Nephron progenitor cell (in vitro differentiated cells): ENCODE data around the gene CCDC85C.

Source experiments
- DNase-seq: peaks from one replicate; pipeline ENCODE4 v3.0.0; 2021
- H3K27ac Mint-ChIP-seq: 2 replicates; pipeline ENCODE4 v1.8.0; 2021; ENCODE audit warnings: mild to moderate bottlenecking, moderate library complexity, mixed read lengths
- H3K27me3 Mint-ChIP-seq: 2 replicates; pipeline ENCODE4 v1.8.0; 2021; ENCODE audit warnings: mild to moderate bottlenecking, low read depth, mixed read lengths; ENCODE audit not compliant: poor library complexity
- H3K36me3 Mint-ChIP-seq: 2 replicates; pipeline ENCODE4 v1.8.0; 2021; ENCODE audit warnings: low read depth, mixed read lengths
- H3K4me1 Mint-ChIP-seq: 2 replicates; pipeline ENCODE4 v1.8.0; 2021; ENCODE audit warnings: mixed read lengths
- H3K4me3 Mint-ChIP-seq: 2 replicates; pipeline ENCODE4 v1.8.0; 2021; ENCODE audit warnings: mild to moderate bottlenecking, moderate library complexity, mixed read lengths
- H3K9me3 Mint-ChIP-seq: 2 replicates; pipeline ENCODE4 v1.8.0; 2021; ENCODE audit warnings: mild to moderate bottlenecking, moderate library complexity, mixed read lengths
- TF ChIP-seq, protein P1 (sequence below): fragments of 200-600 bp; sonication (generic); IDR thresholded peaks from 2 replicates; pipeline ENCODE4 v1.5.0; 2021; ENCODE audit warnings: antibody characterized with exemption

The CCDC85C gene

DNA sequence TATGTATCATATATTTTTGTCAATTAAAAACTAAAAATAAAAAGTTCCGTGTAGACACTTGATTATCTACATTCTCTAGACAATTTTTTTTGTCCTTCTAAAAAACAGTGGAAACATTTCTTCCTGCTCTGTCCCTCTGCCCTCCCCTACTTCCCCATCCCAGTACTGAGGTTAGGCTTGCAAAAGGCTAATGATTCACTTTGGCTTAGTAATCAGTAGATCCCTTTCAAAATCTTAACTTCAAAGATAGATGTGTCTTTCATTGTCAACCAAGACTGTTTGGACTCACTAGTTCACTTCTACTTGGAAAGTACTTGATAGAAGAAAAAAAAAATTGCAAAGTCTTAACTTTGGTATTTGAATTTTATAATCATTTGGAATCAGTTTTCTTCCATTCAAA lies 127.1 kb downstream of the CCDC85C start:
- Mint-ChIP-seq H3K4me1 (peaks cover 41% of the 10 kb centered on the region), H3K4me3 (no peak overlapping the region), H3K27ac (no peak overlapping the region), H3K36me3 (no peaks in the 10 kb centered on the region), H3K9me3 (no peaks in the 10 kb centered on the region), H3K27me3 (peaks cover 11% of the 10 kb centered on the region)
- no peak for DNase-seq
- TF ChIP-seq, protein P1, sequence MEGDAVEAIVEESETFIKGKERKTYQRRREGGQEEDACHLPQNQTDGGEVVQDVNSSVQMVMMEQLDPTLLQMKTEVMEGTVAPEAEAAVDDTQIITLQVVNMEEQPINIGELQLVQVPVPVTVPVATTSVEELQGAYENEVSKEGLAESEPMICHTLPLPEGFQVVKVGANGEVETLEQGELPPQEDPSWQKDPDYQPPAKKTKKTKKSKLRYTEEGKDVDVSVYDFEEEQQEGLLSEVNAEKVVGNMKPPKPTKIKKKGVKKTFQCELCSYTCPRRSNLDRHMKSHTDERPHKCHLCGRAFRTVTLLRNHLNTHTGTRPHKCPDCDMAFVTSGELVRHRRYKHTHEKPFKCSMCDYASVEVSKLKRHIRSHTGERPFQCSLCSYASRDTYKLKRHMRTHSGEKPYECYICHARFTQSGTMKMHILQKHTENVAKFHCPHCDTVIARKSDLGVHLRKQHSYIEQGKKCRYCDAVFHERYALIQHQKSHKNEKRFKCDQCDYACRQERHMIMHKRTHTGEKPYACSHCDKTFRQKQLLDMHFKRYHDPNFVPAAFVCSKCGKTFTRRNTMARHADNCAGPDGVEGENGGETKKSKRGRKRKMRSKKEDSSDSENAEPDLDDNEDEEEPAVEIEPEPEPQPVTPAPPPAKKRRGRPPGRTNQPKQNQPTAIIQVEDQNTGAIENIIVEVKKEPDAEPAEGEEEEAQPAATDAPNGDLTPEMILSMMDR, result no peak

DNA sequence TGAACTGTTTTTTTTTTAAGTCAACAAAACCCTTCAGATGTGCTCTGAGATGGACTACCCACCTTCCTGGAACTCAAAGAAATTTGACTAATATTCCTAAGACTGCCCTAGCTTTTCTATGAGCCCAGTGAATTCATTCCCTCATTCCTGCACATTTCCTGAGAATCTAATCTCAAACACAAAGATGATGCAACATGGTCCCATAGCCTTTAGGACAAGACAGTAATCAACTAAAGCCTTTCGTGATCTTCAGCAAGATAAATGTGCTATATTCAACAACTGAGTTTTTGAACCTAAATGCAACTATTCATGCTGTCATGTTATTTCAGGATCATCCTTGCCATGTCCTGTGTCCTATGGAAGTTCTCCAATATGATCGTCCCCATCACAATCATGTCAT lies 128.3 kb downstream of the CCDC85C start:
- no peak for DNase-seq
- no peaks in the 10 kb centered on the region for H3K36me3 Mint-ChIP-seq

DNA sequence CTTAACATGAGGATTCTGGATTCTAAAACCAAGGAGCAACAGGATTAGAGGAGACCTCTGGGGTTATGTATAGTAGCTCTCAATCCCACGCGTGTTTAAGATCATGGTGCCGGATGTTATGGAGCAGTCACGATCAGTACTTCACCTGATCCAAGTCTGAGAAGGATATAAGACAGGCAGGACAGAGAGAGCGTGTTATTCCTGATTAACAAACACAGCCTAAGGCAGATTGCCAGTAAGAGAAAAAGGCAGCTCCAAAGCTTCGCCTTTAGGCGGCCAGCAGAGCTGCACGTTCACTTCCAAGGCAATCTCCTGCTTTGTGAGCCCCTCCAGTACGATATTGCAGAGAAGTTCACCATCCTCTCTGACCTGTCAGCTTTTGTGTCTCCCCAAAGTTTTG lies 128.8 kb downstream of the CCDC85C start:
- H3K36me3 Mint-ChIP-seq, result no peaks in the 10 kb centered on the region
- H3K27ac Mint-ChIP-seq, result no peak overlapping the region
- no peaks in the 10 kb centered on the region for H3K9me3 Mint-ChIP-seq
- no peak overlapping the region for H3K4me3 Mint-ChIP-seq
- peaks cover 45% of the 10 kb centered on the region for H3K4me1 Mint-ChIP-seq
- DNase-seq, result no peak
- peaks cover 5% of the 10 kb centered on the region for H3K27me3 Mint-ChIP-seq
- TF ChIP-seq, protein P1, result no peak

More for the DNA sequence above, 128.3 kb downstream of the CCDC85C start:
- no peaks in the 10 kb centered on the region for H3K9me3 Mint-ChIP-seq
- TF ChIP-seq, protein P1, result no peak
- peaks cover 40% of the 10 kb centered on the region for H3K4me1 Mint-ChIP-seq
- H3K4me3 Mint-ChIP-seq, result no peak overlapping the region
- H3K27ac Mint-ChIP-seq, result no peak overlapping the region
- peaks cover 5% of the 10 kb centered on the region for H3K27me3 Mint-ChIP-seq

DNA sequence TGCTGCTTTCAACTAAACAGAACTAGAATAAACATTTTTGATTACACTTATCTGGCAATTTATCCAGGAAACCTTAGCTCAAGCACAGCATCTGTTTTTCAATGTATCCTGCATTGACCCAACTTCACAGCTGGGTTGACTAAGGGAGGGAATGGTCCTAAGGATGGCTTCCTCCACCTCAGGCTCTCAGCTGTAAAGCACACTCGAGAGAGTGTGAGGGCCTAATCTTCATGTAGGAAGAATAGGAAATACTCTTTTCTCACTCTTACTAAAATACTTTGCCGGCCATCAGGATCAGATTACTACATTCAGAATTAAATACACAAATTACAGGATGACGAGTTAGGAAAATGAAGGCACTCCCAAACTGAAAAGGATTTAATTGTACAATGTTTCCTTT lies 130.5 kb downstream of the CCDC85C start:
- TF ChIP-seq, protein P1, result no peak
- no peak for DNase-seq
- no peaks in the 10 kb centered on the region for H3K9me3 Mint-ChIP-seq
- peaks cover 49% of the 10 kb centered on the region for H3K4me1 Mint-ChIP-seq
- peaks cover 5% of the 10 kb centered on the region for H3K27me3 Mint-ChIP-seq
- H3K4me3 Mint-ChIP-seq, result no peak overlapping the region
- H3K36me3 Mint-ChIP-seq, result no peaks in the 10 kb centered on the region
- H3K27ac Mint-ChIP-seq, result no peak overlapping the region

DNA sequence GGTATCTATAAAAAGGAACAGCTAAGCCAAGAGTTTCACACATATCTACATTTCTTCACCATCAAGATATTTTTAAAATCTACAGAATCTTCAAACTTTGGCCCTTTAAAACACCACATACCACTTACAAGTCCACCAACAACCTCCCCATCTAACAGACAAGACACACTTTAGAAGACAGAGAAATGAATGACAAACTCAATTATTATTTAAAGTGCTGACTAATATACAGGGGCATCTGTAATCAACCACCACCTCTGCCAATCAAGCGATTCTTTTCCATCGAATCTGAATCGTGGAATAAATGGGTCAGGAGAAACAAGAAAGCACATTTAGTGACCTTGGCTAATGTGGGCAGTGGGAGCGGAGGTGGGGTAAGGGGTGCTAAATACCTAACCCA lies 131.1 kb downstream of the CCDC85C start:
- H3K4me3 Mint-ChIP-seq, result no peak overlapping the region
- H3K27ac Mint-ChIP-seq, result no peak overlapping the region
- no peaks in the 10 kb centered on the region for H3K36me3 Mint-ChIP-seq
- H3K4me1 Mint-ChIP-seq, result peaks cover 49% of the 10 kb centered on the region
- H3K27me3 Mint-ChIP-seq, result peaks cover 2% of the 10 kb centered on the region
- TF ChIP-seq, protein P1, result no peak
- H3K9me3 Mint-ChIP-seq, result no peaks in the 10 kb centered on the region
- DNase-seq, result no peak

DNA sequence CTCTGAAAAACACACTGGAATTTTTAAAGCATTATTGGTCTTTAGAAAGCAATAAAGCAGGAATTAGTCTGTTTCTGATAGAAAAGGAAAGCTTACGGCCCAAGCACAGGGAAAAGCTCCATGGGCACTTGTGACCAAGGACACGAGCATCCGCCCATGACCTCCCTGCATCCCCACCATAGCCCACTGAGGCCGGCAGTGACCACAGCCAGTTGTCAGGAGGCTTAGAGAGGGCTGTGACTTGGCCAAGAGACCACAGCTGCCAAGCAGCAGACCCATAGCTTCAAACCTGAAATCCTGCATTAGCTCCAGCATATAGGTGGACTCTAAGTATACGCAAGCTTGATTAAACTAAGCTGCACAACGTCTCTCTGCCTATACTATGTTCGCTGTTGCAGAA lies 132.3 kb downstream of the CCDC85C start:
- TF ChIP-seq, protein P1, result no peak
- Mint-ChIP-seq H3K27me3 (no peaks in the 10 kb centered on the region), H3K36me3 (no peaks in the 10 kb centered on the region), H3K4me1 (peaks cover 47% of the 10 kb centered on the region), H3K4me3 (no peak overlapping the region), H3K9me3 (no peaks in the 10 kb centered on the region), H3K27ac (no peak overlapping the region)
- no peak for DNase-seq
